GM12878 (cell line): ENCODE results near the gene P2RX7. TPM values are rescaled to one million over a fixed set of nuclear protein-coding genes. Genes with fewer than 3 reads are reported as not detected.

Source experiments
- ATAC-seq: fragments of 200-7000 bp; cut with Tn5 transposase; 3 replicates; pipeline ENCODE4 v1.9.1; 2020; ENCODE audit warnings: mild to moderate bottlenecking, moderate library complexity
- BruUV-seq: library from RNA; stranded (reverse); fragments of 400-500 nt; replicated peaks from 2 replicates; lab custom pipeline; 2021; lab: Mats Ljungman, UMichigan
- CTCF ChIA-PET: fragments of 300-600 bp; sonication (Branson Sonifier 250); formaldehyde crosslinking; extraction: SDS; loops from one replicate; lab custom pipeline; 2021; ENCODE audit warnings: inconsistent platforms; lab: Yijun Ruan, JAX
- POLR2A ChIA-PET: fragments of 350-600 bp; formaldehyde crosslinking; extraction: SDS; loops from one replicate; lab custom pipeline; 2021; ENCODE audit warnings: inconsistent platforms; lab: Charles Lee
- RAD21 ChIA-PET: fragments of 300-600 bp; sonication (Branson Sonifier 250); formaldehyde crosslinking; loops from one replicate; lab custom pipeline; 2023; ENCODE audit warnings: antibody characterized with exemption; ENCODE audit not compliant: unreplicated experiment; lab: Charles Lee
- SMC1A ChIA-PET: fragments of 300-600 bp; sonication (Branson Sonifier 250); formaldehyde crosslinking; loops from one replicate; lab custom pipeline; 2023; ENCODE audit not compliant: unreplicated experiment, uncharacterized antibody; lab: Charles Lee
- DNase-seq: peaks from one replicate; pipeline ENCODE4 v3.0.0-alpha.2; 2011; ENCODE audit warnings: low read depth, low spot score
- FAIRE-seq: peaks from 3 replicates; lab custom pipeline; 2011; peaks lifted over from hg19 to GRCh38; lab: Jason Lieb, UNC
- H2AFZ ChIP-seq: 2 replicates; pipeline ENCODE4 v1.6.0; 2011; ENCODE audit warnings: low read depth, low read length, control low read depth; ENCODE audit not compliant: control insufficient read depth
- H3K27ac ChIP-seq: 2 replicates; pipeline ENCODE4 v1.5.1; 2011; ENCODE audit warnings: control low read depth; ENCODE audit not compliant: control insufficient read depth, insufficient read depth
- H3K27me3 ChIP-seq, 2 experiments: replicated peaks in 1 of 2; 2 replicates each; pipeline versions ENCODE4 v1.6.0 to v1.6.1; 2011; ENCODE audit warnings: low read length in 1 of 2; ENCODE audit not compliant: control insufficient read depth in 2 of 2, insufficient read depth in 2 of 2
- H3K36me3 ChIP-seq, 2 experiments: 2 replicates each; pipeline ENCODE4 v1.5.1; 2011; ENCODE audit warnings: low read length in 1 of 2; ENCODE audit not compliant: control insufficient read depth in 2 of 2, insufficient read depth in 2 of 2
- H3K4me1 ChIP-seq: 2 replicates; pipeline ENCODE4 v1.6.1; 2011; ENCODE audit warnings: mild to moderate bottlenecking, low read length, moderate library complexity, mixed read lengths; ENCODE audit not compliant: control insufficient read depth, insufficient read depth
- H3K4me2 ChIP-seq: 2 replicates; pipeline ENCODE4 v1.6.0; 2011; ENCODE audit warnings: control low read depth; ENCODE audit not compliant: control insufficient read depth, insufficient read depth
- H3K4me3 ChIP-seq: fragments of 200-600 bp; sonication (generic); 2 replicates; pipeline ENCODE4 v1.5.1; 2016
- H3K79me2 ChIP-seq: 2 replicates; pipeline ENCODE4 v1.6.0; 2011; ENCODE audit warnings: low read length; ENCODE audit not compliant: control insufficient read depth, insufficient read depth
- H3K9ac ChIP-seq: 2 replicates; pipeline ENCODE4 v1.8.0; 2011; ENCODE audit warnings: low read length, control low read depth, mixed read lengths; ENCODE audit not compliant: control insufficient read depth, insufficient read depth
- H3K9me3 ChIP-seq: replicated peaks from 3 replicates; pipeline ENCODE4 v1.5.1; 2011; ENCODE audit warnings: mild to moderate bottlenecking, low read length; ENCODE audit not compliant: control insufficient read depth, insufficient read depth
- H4K20me1 ChIP-seq: 2 replicates; pipeline ENCODE4 v1.6.0; 2011; ENCODE audit not compliant: control insufficient read depth, insufficient read depth
- CREB1 ChIP-seq: IDR thresholded peaks from 2 replicates; pipeline ENCODE4 v1.6.1; 2012; ENCODE audit warnings: low read depth, mild to moderate bottlenecking, inconsistent platforms
- FOXK2 ChIP-seq: fragments of 450-650 bp; IDR thresholded peaks from 2 replicates; pipeline ENCODE4 v1.6.1; 2017; ENCODE audit warnings: mild to moderate bottlenecking, moderate library complexity
- HDGF ChIP-seq: fragments of 450-650 bp; IDR thresholded peaks from 2 replicates; pipeline ENCODE4 v1.6.1; 2016; ENCODE audit warnings: antibody characterized with exemption
- KAT2A ChIP-seq: conservative IDR thresholded peaks from 2 replicates; pipeline ENCODE4 v1.6.1; 2011; ENCODE audit warnings: low read depth, low read length; ENCODE audit not compliant: control insufficient read depth
- NR2C2 ChIP-seq: IDR thresholded peaks from 2 replicates; pipeline ENCODE4 v1.6.1; 2011; ENCODE audit warnings: borderline replicate concordance, low read depth; ENCODE audit not compliant: control insufficient read depth, insufficient read length
- POU2F2 ChIP-seq: IDR thresholded peaks from 3 replicates; pipeline ENCODE4 v1.6.1; 2011; ENCODE audit warnings: low read depth, mild to moderate bottlenecking, low read length, borderline replicate concordance
- RELA ChIP-seq: fragments of 450-650 bp; IDR thresholded peaks from 2 replicates; pipeline ENCODE4 v1.8.0; 2014; ENCODE audit warnings: borderline replicate concordance; ENCODE audit not compliant: partially characterized antibody
- SP1 ChIP-seq: IDR thresholded peaks from one replicate; pipeline ENCODE4 v1.6.1; 2011; ENCODE audit warnings: low read depth, low read length
- TCF7 ChIP-seq: IDR thresholded peaks from 2 replicates; pipeline ENCODE4 v1.6.1; 2014; ENCODE audit warnings: antibody characterized with exemption, borderline replicate concordance
- ZNF207 ChIP-seq: fragments of 450-650 bp; IDR thresholded peaks from 2 replicates; pipeline ENCODE4 v1.6.1; 2014; ENCODE audit warnings: antibody characterized with exemption, mild to moderate bottlenecking, borderline replicate concordance
- WGBS: methylation state at CpG from one replicate; pipeline ENCODE4 v1.1.6; 2016; ENCODE audit warnings: low lambda C conversion rate; ENCODE audit not compliant: insufficient replicate concordance, insufficient coverage; ENCODE audit errors: missing lambda C conversion rate; 5-methylcytosine and 5-hydroxymethylcytosine counted together
- in situ Hi-C: fragments of 300-500 bp; cut with MboI; formaldehyde crosslinking; loops from 9 replicates; pipeline ENCODE4 v1.14.3; 2018; ENCODE audit warnings: mixed read lengths
- intact Hi-C: fragments of 100-400 bp; cut with micrococcal nuclease; formaldehyde crosslinking; loops from one replicate; pipeline ENCODE4 v1.14.2; 2022; ENCODE audit not compliant: unreplicated experiment
- polyA plus RNA-seq, 11 experiments: library from polyadenylated mRNA; depleted of rRNA in 4 of 11; unstranded in 6 of 11; stranded (reverse) in 5 of 11; fragments of >200 nt; fragmentation: Nextera tagmentation in 4 of 11; fragmentation: Illumina TruSeq in 1 of 11; extraction: Ambion mirVana in 4 of 11; extraction: Trizol in 1 of 11; gene quantifications; 1 replicate in 1 of 11; 2 replicates in 10 of 11; pipeline versions ENCODE4 v1.2.1 to v1.2.3, GENCODE V29; 2011 to 2016; ENCODE audit warnings: inconsistent platforms in 2 of 11, missing spikeins in 2 of 11, low read depth in 1 of 11
- total RNA-seq, 4 experiments: library from RNA; depleted of rRNA in 3 of 4; stranded (reverse); fragments of >200 nt in 3 of 4; fragmentation: Illumina TruSeq in 1 of 4; extraction: Trizol in 1 of 4; gene quantifications; 2 replicates each; pipeline versions ENCODE4 v1.2.1 to v1.2.3, GENCODE V29; 2013 to 2021
- TF ChIP-seq, protein P1 (sequence below): fragments of 450-650 bp; IDR thresholded peaks from 2 replicates; pipeline ENCODE4 v1.6.1; 2014; ENCODE audit warnings: mild to moderate bottlenecking
- TF ChIP-seq, protein P2 (sequence below): fragments of 450-650 bp; IDR thresholded peaks from 2 replicates; pipeline ENCODE4 v1.6.1; 2016; ENCODE audit warnings: mild to moderate bottlenecking
- TF ChIP-seq, protein P3 (sequence below): fragments of 450-650 bp; IDR thresholded peaks from 2 replicates; pipeline ENCODE4 v1.6.1; 2017; ENCODE audit warnings: mild to moderate bottlenecking, moderate library complexity

Gene P2RX7
- total and polyA plus RNA-seq, 10 of the 15 experiments (the other 5 are each of a cell fraction or from before 2014, with no cell fraction given), result 0.74 to 2.6 (median 1.5) TPM

DNA sequence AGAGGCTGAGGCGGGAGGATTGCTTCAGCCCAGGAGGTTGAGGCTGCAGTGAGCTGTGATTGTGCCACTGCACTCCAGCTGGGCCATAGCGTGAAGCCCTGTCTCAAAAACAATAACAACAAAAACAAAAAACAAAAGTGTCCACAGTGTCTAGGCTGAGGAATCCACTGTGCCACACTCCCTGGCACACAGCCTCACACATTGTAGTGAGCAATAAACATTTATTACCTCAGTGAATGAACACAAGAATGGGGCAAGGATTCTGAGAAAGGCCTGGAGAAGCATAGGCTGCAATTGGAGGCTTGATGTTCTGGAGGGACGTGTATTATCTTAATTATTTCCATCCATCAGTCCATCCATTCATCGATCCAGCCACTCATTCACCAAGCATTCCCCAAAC is 17.1 kb upstream of the P2RX7 start:
- no peaks in the 10 kb centered on the region for H3K4me1 ChIP-seq
- DNase-seq (no peak), ATAC-seq (no peak), FAIRE-seq (no peak)
- H3K4me3 ChIP-seq, result no peak overlapping the region
- H3K9me3 ChIP-seq, result no peaks in the 10 kb centered on the region
- ChIA-PET SMC1A (interaction anchor here (0.7 to 1.4 kb wide), 2 partner anchors 37 to 95 kb away, joined by 3 read pairs; no protein-coding TSS in a partner anchor), RAD21 (interaction anchor here (1.6 to 1.7 kb wide), 3 partner anchors 48 to 82 kb away, joined by 3 to 5 read pairs (median 3); no protein-coding TSS in a partner anchor), CTCF (interaction anchor here (1.5 kb wide), 1 partner anchor 19 kb away, joined by 6 read pairs; no protein-coding TSS in a partner anchor), POLR2A (interaction anchor here (0.9 to 1.2 kb wide), 2 partner anchors 13 to 91 kb away, joined by 3 to 4 read pairs; no protein-coding TSS in a partner anchor)
- H3K4me2 ChIP-seq, result no peak overlapping the region
- no peak overlapping the region for H3K27ac ChIP-seq
- WGBS, result 62% methylated on average over 4 of the region's 4 CpGs
- intact Hi-C loops, result no loop called here
- no peaks in the 10 kb centered on the region for H3K79me2 ChIP-seq
- H3K9ac ChIP-seq, result no peak overlapping the region
- in situ Hi-C loops, result no loop called here
- BruUV-seq, result no TSS peak
- H3K27me3 ChIP-seq, result peaks cover 0 to 3% of the 10 kb centered on the region in 2 experiments; a peak in 1 of 4 replicates
- no peaks in the 10 kb centered on the region for H4K20me1 ChIP-seq
- H2AFZ ChIP-seq, result no peak overlapping the region
- no peaks in the 10 kb centered on the region for H3K36me3 ChIP-seq
- no peak for TF ChIP-seq TCF7
- no peak for TF ChIP-seq NR2C2
- TF ChIP-seq POU2F2, result no peak
- TF ChIP-seq KAT2A, result no peak
- TF ChIP-seq, protein P1, sequence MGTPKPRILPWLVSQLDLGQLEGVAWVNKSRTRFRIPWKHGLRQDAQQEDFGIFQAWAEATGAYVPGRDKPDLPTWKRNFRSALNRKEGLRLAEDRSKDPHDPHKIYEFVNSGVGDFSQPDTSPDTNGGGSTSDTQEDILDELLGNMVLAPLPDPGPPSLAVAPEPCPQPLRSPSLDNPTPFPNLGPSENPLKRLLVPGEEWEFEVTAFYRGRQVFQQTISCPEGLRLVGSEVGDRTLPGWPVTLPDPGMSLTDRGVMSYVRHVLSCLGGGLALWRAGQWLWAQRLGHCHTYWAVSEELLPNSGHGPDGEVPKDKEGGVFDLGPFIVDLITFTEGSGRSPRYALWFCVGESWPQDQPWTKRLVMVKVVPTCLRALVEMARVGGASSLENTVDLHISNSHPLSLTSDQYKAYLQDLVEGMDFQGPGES, result no peak
- TF ChIP-seq HDGF, result no peak
- TF ChIP-seq, protein P2, sequence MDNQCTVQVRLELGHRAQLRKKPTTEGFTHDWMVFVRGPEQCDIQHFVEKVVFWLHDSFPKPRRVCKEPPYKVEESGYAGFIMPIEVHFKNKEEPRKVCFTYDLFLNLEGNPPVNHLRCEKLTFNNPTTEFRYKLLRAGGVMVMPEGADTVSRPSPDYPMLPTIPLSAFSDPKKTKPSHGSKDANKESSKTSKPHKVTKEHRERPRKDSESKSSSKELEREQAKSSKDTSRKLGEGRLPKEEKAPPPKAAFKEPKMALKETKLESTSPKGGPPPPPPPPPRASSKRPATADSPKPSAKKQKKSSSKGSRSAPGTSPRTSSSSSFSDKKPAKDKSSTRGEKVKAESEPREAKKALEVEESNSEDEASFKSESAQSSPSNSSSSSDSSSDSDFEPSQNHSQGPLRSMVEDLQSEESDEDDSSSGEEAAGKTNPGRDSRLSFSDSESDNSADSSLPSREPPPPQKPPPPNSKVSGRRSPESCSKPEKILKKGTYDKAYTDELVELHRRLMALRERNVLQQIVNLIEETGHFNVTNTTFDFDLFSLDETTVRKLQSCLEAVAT, result no peak
- TF ChIP-seq RELA, result no peak
- no peak for TF ChIP-seq ZNF207
- TF ChIP-seq FOXK2, result no peak
- TF ChIP-seq SP1, result no peak
- TF ChIP-seq CREB1, result no peak
- TF ChIP-seq, protein P3, sequence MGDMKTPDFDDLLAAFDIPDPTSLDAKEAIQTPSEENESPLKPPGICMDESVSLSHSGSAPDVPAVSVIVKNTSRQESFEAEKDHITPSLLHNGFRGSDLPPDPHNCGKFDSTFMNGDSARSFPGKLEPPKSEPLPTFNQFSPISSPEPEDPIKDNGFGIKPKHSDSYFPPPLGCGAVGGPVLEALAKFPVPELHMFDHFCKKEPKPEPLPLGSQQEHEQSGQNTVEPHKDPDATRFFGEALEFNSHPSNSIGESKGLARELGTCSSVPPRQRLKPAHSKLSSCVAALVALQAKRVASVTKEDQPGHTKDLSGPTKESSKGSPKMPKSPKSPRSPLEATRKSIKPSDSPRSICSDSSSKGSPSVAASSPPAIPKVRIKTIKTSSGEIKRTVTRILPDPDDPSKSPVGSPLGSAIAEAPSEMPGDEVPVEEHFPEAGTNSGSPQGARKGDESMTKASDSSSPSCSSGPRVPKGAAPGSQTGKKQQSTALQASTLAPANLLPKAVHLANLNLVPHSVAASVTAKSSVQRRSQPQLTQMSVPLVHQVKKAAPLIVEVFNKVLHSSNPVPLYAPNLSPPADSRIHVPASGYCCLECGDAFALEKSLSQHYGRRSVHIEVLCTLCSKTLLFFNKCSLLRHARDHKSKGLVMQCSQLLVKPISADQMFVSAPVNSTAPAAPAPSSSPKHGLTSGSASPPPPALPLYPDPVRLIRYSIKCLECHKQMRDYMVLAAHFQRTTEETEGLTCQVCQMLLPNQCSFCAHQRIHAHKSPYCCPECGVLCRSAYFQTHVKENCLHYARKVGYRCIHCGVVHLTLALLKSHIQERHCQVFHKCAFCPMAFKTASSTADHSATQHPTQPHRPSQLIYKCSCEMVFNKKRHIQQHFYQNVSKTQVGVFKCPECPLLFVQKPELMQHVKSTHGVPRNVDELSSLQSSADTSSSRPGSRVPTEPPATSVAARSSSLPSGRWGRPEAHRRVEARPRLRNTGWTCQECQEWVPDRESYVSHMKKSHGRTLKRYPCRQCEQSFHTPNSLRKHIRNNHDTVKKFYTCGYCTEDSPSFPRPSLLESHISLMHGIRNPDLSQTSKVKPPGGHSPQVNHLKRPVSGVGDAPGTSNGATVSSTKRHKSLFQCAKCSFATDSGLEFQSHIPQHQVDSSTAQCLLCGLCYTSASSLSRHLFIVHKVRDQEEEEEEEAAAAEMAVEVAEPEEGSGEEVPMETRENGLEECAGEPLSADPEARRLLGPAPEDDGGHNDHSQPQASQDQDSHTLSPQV, result no peak
